ENCODE data around the gene FOXN3. TPM values are rescaled to one million over a fixed set of nuclear protein-coding genes. Genes with fewer than 3 reads are reported as not detected.

Gene FOXN3
- total RNA-seq, 4 donors from 2014 or later = 66.1 to 130 (median 109) TPM

DNA sequence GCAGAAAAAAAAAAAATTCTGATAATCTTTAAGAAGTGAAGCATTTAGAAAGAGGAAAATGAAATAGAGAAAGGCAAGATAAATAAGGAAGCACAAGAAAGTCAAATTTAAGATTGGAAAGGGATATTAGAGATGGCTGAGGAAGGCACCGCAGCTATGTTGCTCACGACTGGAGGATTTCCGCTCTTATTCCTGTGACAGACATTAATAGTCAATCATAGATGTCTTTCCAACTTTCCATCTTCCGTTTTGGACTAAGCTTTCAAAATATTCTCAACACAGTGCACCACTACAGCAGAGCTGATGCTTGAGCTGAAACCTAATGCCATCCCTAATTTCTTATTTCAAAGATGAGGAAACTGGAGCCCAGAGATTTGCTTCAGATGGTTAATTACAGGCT lies 290.6 kb downstream of the FOXN3 start:
- no peak for DNase-seq
- Histone ChIP-seq H3K27ac (no peak overlapping the region), H3K4me3 (no peak overlapping the region), H3K27me3 (no peaks in the 10 kb centered on the region), H3K9me3 (no peaks in the 10 kb centered on the region), H3K4me1 (no peaks in the 10 kb centered on the region), H3K36me3 (no peaks in the 10 kb centered on the region)
- intact Hi-C loops (cut with DNase I; ENCODE audit: low total_unique reads) = no loop called here
- in situ Hi-C loops (cut with MboI; ENCODE audit: low pct_ligation_motif_present in 1 of 4, low pct_unique_long_range_greater_than_20kb in 1 of 4, low sequenced_read_pairs in 3 of 4) = no loop called here
- TF ChIP-seq, protein P1, sequence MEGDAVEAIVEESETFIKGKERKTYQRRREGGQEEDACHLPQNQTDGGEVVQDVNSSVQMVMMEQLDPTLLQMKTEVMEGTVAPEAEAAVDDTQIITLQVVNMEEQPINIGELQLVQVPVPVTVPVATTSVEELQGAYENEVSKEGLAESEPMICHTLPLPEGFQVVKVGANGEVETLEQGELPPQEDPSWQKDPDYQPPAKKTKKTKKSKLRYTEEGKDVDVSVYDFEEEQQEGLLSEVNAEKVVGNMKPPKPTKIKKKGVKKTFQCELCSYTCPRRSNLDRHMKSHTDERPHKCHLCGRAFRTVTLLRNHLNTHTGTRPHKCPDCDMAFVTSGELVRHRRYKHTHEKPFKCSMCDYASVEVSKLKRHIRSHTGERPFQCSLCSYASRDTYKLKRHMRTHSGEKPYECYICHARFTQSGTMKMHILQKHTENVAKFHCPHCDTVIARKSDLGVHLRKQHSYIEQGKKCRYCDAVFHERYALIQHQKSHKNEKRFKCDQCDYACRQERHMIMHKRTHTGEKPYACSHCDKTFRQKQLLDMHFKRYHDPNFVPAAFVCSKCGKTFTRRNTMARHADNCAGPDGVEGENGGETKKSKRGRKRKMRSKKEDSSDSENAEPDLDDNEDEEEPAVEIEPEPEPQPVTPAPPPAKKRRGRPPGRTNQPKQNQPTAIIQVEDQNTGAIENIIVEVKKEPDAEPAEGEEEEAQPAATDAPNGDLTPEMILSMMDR (IDR thresholded peaks at IDR 0.05) = no peak
- 71% methylated on average over 4 of the region's 4 CpGs; no CpG with 5 or more reads in 1 of the 2 donors for WGBS, 2 donors (ENCODE audit: low coverage in 1 of 2)

DNA sequence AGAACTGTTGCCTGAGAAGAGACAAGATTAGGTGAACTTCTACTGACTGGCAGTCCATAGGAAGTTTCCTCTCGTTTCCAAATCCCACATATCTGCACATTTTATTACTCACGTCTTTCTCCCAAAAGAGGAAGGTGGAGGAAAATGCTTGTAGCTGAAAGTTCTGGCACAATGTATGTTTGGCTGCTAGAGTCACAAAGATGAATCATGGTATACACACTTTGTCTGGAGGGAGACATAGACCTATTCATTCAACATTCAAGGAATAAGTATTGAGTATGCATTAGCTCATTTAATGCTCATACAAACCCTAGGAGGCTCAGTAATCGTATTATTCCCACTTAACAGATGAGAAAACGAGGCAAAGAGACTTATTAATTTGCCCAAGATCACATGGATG lies 291.8 kb downstream of the FOXN3 start:
- Histone ChIP-seq H3K4me1 (no peaks in the 10 kb centered on the region), H3K9me3 (no peaks in the 10 kb centered on the region), H3K36me3 (no peaks in the 10 kb centered on the region), H3K27ac (no peak overlapping the region), H3K4me3 (no peak overlapping the region), H3K27me3 (no peaks in the 10 kb centered on the region)
- no peak for DNase-seq
- in situ Hi-C loops (cut with MboI; ENCODE audit: low pct_ligation_motif_present in 1 of 4, low pct_unique_long_range_greater_than_20kb in 1 of 4, low sequenced_read_pairs in 3 of 4) (no loop called here), intact Hi-C loops (cut with DNase I; ENCODE audit: low total_unique reads) (no loop called here)
- TF ChIP-seq, protein P1 (IDR thresholded peaks at IDR 0.05) = no peak
- TF ChIP-seq POLR2AphosphoS5 (IDR thresholded peaks at IDR 0.05) (no peak), POLR2A (IDR thresholded peaks at IDR 0.05) (no peak), EP300 (IDR thresholded peaks at IDR 0.05; ENCODE audit: low read depth) (no peak)
- 46 to 59% methylated on average over 3 to 4 of the region's 4 CpGs for WGBS, 2 donors (ENCODE audit: low coverage in 1 of 2)

- TF ChIP-seq, protein P1 (IDR thresholded peaks at IDR 0.05) = no peak
- TF ChIP-seq POLR2A (IDR thresholded peaks at IDR 0.05) = no peak
- TF ChIP-seq POLR2AphosphoS5 (IDR thresholded peaks at IDR 0.05) = no peak
- no peak for TF ChIP-seq EP300 (IDR thresholded peaks at IDR 0.05; ENCODE audit: low read depth)
- Histone ChIP-seq H3K4me1 (no peaks in the 10 kb centered on the region), H3K27ac (no peak overlapping the region)
Observed at GRCh38 chr14:89123851-89124250, 293.2 kb downstream of the FOXN3 start.

DNA sequence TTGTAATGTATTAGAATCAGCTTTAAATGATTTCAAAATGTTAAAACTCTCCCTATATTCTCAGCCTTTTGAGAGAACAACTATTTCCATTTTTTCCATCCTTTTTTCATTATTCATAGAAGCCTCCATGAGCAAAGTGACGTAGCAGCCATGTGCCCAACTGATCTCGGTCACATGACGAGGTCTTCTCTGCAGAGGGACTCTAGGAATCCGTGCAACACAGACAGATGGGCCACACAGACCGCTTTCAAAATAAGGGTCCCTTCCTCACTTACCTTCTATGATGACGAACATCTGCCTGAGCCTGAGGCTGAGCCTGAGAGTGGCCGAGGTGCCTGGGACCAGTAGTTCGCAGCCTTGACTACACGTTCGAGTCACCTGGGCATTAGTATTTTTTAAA lies 293.8 kb downstream of the FOXN3 start:
- in situ Hi-C loops (cut with MboI; ENCODE audit: low pct_ligation_motif_present in 1 of 4, low pct_unique_long_range_greater_than_20kb in 1 of 4, low sequenced_read_pairs in 3 of 4) = no loop called here
- no peaks in the 10 kb centered on the region for H3K27me3 ChIP-seq

More at GRCh38 chr14:89123851-89124250, 293.2 kb downstream of the FOXN3 start:
- Histone ChIP-seq H3K4me3 (no peak overlapping the region), H3K27me3 (no peaks in the 10 kb centered on the region), H3K9me3 (no peaks in the 10 kb centered on the region), H3K36me3 (no peaks in the 10 kb centered on the region)
- in situ Hi-C loops (cut with MboI; ENCODE audit: low pct_ligation_motif_present in 1 of 4, low pct_unique_long_range_greater_than_20kb in 1 of 4, low sequenced_read_pairs in 3 of 4) (no loop called here), intact Hi-C loops (cut with DNase I; ENCODE audit: low total_unique reads) (no loop called here)
- DNase-seq = no peak
- WGBS, 2 donors (ENCODE audit: low coverage in 1 of 2) = 56% methylated on average over 1 of the region's 1 CpG; no CpG with 5 or more reads in 1 of the 2 donors

More for the DNA sequence above, 293.8 kb downstream of the FOXN3 start:
- no peak overlapping the region for H3K4me3 ChIP-seq
- intact Hi-C loops (cut with DNase I; ENCODE audit: low total_unique reads) = no loop called here
- no peak overlapping the region for H3K27ac ChIP-seq
- TF ChIP-seq POLR2AphosphoS5 (IDR thresholded peaks at IDR 0.05) = no peak
- TF ChIP-seq EP300 (IDR thresholded peaks at IDR 0.05; ENCODE audit: low read depth) = no peak
- TF ChIP-seq, protein P1 (IDR thresholded peaks at IDR 0.05) = no peak
- TF ChIP-seq POLR2A (IDR thresholded peaks at IDR 0.05) = no peak
- H3K4me1 ChIP-seq = no peaks in the 10 kb centered on the region
- no peaks in the 10 kb centered on the region for H3K9me3 ChIP-seq
- H3K36me3 ChIP-seq = no peaks in the 10 kb centered on the region
- 89 to 94% methylated on average over 3 to 10 of the region's 10 CpGs for WGBS, 2 donors (ENCODE audit: low coverage in 1 of 2)
- DNase-seq = no peak

All from transverse colon (tissue), 4 donors.